Endothelial cell (in vitro differentiated cells): ENCODE data around the gene TAS2R38. TPM values are rescaled to one million over a fixed set of nuclear protein-coding genes. Genes with fewer than 3 reads are reported as not detected.

Source experiments
- DNase-seq: peaks from one replicate; pipeline ENCODE4 v3.0.0; 2021; ENCODE audit warnings: low spot score
- H3K27ac Mint-ChIP-seq: one replicate; pipeline ENCODE4 v1.8.0; 2021; ENCODE audit warnings: mixed read lengths, inconsistent platforms; ENCODE audit not compliant: unreplicated experiment
- H3K27me3 Mint-ChIP-seq: one replicate; pipeline ENCODE4 v1.8.0; 2021; ENCODE audit warnings: mild to moderate bottlenecking, moderate library complexity, mixed read lengths, inconsistent platforms; ENCODE audit not compliant: unreplicated experiment
- H3K36me3 Mint-ChIP-seq: one replicate; pipeline ENCODE4 v1.8.0; 2021; ENCODE audit warnings: mild to moderate bottlenecking, low read depth, mixed read lengths, inconsistent platforms; ENCODE audit not compliant: unreplicated experiment
- H3K4me1 Mint-ChIP-seq: one replicate; pipeline ENCODE4 v1.8.0; 2021; ENCODE audit warnings: mild to moderate bottlenecking, mixed read lengths, inconsistent platforms; ENCODE audit not compliant: unreplicated experiment
- H3K4me3 Mint-ChIP-seq: one replicate; pipeline ENCODE4 v1.8.0; 2021; ENCODE audit warnings: mild to moderate bottlenecking, mixed read lengths, inconsistent platforms; ENCODE audit not compliant: unreplicated experiment
- H3K9me3 Mint-ChIP-seq: one replicate; pipeline ENCODE4 v1.8.0; 2021; ENCODE audit warnings: mixed read lengths, inconsistent platforms; ENCODE audit not compliant: unreplicated experiment
- CTCF ChIP-seq: fragments of 200-600 bp; sonication (generic); IDR thresholded peaks from one replicate; pipeline ENCODE4 v1.5.0; 2021; ENCODE audit warnings: antibody characterized with exemption; ENCODE audit not compliant: unreplicated experiment
- long read RNA-seq: library from polyadenylated mRNA; unstranded; transcript quantifications from one replicate; pipeline ENCODE4 v2.0.0, GENCODE V29; 2020; ENCODE audit not compliant: unreplicated experiment
- total RNA-seq: library from RNA; stranded (reverse); fragmentation: NEBNext Ultra II Directional; extraction: Animal tissue kit (Norgen Biotek cat#: 25700); gene quantifications from one replicate; pipeline ENCODE4 v1.2.1, GENCODE V29; 2021; ENCODE audit not compliant: unreplicated experiment

Gene TAS2R38
- total RNA-seq, result not detected
- long read RNA-seq, result 0 reads

- Mint-ChIP-seq H3K4me3 (no peak within 1 kb of the TSS), H3K4me1 (peaks cover 4% of the 10 kb centered on the region), H3K9me3 (no peaks in the 10 kb centered on the region), H3K27ac (no peak within 1 kb of the TSS), H3K36me3 (no peaks in the 10 kb centered on the region), H3K27me3 (no peaks in the 10 kb centered on the region)
- no peak for TF ChIP-seq CTCF
- DNase-seq, result no peak
These were observed at the start of gene TAS2R38 for GRCh38 chr7:141973673-141974072. TSS of gene TAS2R38 (minus strand) at chr7:141973773. CDS start at chr7:141973689, 84 bp downstream.

GRCh38 chr7:142018154-142018553 is 44.6 kb upstream of the TAS2R38 start:
- peaks cover 2% of the 10 kb centered on the region for H3K27me3 Mint-ChIP-seq
- no peak for TF ChIP-seq CTCF

GRCh38 chr7:142017451-142017850 is 43.9 kb upstream of the TAS2R38 start:
- no peak for DNase-seq
- H3K4me1 Mint-ChIP-seq, result no peaks in the 10 kb centered on the region
- H3K36me3 Mint-ChIP-seq, result no peaks in the 10 kb centered on the region
- H3K27ac Mint-ChIP-seq, result no peak overlapping the region
- H3K9me3 Mint-ChIP-seq, result no peaks in the 10 kb centered on the region
- peaks cover 2% of the 10 kb centered on the region for H3K27me3 Mint-ChIP-seq
- no peak overlapping the region for H3K4me3 Mint-ChIP-seq
- no peak for TF ChIP-seq CTCF

More at GRCh38 chr7:142018154-142018553, 44.6 kb upstream of the TAS2R38 start:
- Mint-ChIP-seq H3K27ac (no peak overlapping the region), H3K9me3 (no peaks in the 10 kb centered on the region), H3K36me3 (no peaks in the 10 kb centered on the region), H3K4me1 (no peaks in the 10 kb centered on the region), H3K4me3 (no peak overlapping the region)
- no peak for DNase-seq

- DNase-seq, result no peak
- no peak for TF ChIP-seq CTCF
- no peak overlapping the region for H3K27ac Mint-ChIP-seq
- no peak overlapping the region for H3K4me3 Mint-ChIP-seq
- H3K9me3 Mint-ChIP-seq, result no peaks in the 10 kb centered on the region
- H3K27me3 Mint-ChIP-seq, result no peaks in the 10 kb centered on the region
- H3K36me3 Mint-ChIP-seq, result no peaks in the 10 kb centered on the region
- no peaks in the 10 kb centered on the region for H3K4me1 Mint-ChIP-seq
These were observed 39.4 kb upstream of the TAS2R38 start for GRCh38 chr7:142012825-142013511.

GRCh38 chr7:142010952-142011548 is 37.5 kb upstream of the TAS2R38 start:
- TF ChIP-seq CTCF, result no peak
- no peaks in the 10 kb centered on the region for H3K36me3 Mint-ChIP-seq
- no peak for DNase-seq
- no peak overlapping the region for H3K27ac Mint-ChIP-seq
- H3K9me3 Mint-ChIP-seq, result no peaks in the 10 kb centered on the region
- no peak overlapping the region for H3K4me3 Mint-ChIP-seq
- H3K4me1 Mint-ChIP-seq, result no peaks in the 10 kb centered on the region
- no peaks in the 10 kb centered on the region for H3K27me3 Mint-ChIP-seq
